GM12864 (cell line): ENCODE results near the gene ZNF862.

ENCODE experiments used
- DNase-seq: peaks from one replicate; pipeline ENCODE4 v3.0.0-alpha.2; 2011; ENCODE audit warnings: low read depth
- H3K4me3 ChIP-seq: 2 replicates; pipeline ENCODE4 v1.5.1; 2011; ENCODE audit warnings: mild to moderate bottlenecking, low read depth, low read length, control low read depth
- TF ChIP-seq, protein P1 (sequence below): IDR thresholded peaks from 2 replicates; pipeline ENCODE4 v1.5.1; 2011; ENCODE audit warnings: low read depth, mild to moderate bottlenecking, moderate library complexity, low read length, control low read depth, inconsistent platforms; ENCODE audit errors: missing control alignments

ZNF862 gene

DNA sequence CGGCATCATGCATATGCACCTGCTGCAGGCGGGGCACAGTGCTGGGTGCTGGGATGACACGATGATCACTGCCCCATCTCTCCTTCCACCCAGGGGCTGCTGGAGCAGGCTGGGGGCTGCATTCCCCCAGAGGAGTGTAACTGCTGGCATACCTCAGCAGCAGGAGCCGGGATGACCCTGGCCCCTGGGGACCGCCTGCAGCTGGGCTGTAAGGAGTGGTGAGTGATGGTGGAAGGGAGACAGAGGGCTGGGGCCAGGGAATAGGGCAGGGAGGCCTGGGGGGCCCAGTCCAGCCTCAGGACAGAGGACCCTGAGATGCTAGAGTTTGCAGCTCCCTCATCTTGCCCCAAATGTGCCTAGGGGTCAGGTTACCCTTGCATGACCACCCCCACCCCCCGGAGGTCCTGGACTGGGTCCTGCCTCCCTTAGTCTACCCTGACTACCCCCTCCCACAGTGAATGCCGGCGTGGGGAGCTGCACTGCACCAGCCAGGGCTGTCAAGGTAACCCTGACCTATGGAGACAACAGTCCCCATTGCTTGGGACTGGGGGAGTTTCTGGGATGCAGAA lies 14.5 kb upstream of the ZNF862 start:
- TF ChIP-seq, protein P1, sequence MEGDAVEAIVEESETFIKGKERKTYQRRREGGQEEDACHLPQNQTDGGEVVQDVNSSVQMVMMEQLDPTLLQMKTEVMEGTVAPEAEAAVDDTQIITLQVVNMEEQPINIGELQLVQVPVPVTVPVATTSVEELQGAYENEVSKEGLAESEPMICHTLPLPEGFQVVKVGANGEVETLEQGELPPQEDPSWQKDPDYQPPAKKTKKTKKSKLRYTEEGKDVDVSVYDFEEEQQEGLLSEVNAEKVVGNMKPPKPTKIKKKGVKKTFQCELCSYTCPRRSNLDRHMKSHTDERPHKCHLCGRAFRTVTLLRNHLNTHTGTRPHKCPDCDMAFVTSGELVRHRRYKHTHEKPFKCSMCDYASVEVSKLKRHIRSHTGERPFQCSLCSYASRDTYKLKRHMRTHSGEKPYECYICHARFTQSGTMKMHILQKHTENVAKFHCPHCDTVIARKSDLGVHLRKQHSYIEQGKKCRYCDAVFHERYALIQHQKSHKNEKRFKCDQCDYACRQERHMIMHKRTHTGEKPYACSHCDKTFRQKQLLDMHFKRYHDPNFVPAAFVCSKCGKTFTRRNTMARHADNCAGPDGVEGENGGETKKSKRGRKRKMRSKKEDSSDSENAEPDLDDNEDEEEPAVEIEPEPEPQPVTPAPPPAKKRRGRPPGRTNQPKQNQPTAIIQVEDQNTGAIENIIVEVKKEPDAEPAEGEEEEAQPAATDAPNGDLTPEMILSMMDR = no peak
- no peak overlapping the region for H3K4me3 ChIP-seq

DNA sequence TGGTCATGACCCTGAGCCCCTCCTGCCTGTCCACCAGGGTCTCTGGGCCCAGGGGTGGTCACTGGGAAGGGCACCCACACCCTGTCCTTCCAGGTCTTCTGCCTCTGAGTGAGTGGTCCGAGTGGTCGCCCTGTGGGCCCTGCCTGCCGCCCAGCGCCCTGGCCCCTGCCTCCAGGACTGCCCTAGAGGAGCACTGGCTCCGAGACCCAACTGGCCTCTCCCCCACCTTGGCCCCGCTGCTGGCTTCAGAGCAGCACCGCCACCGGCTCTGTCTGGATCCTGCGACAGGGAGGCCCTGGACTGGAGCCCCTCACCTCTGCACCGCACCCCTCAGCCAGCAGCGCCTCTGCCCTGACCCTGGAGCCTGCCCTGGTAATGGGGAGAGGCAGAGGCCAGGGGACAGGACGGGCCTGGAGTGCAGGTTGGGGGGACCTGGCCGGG lies 13.9 kb upstream of the ZNF862 start:
- TF ChIP-seq, protein P1 = no peak
- DNase-seq = no peak
- H3K4me3 ChIP-seq = no peak overlapping the region

More for the DNA sequence above, 14.5 kb upstream of the ZNF862 start:
- no peak for DNase-seq

DNA sequence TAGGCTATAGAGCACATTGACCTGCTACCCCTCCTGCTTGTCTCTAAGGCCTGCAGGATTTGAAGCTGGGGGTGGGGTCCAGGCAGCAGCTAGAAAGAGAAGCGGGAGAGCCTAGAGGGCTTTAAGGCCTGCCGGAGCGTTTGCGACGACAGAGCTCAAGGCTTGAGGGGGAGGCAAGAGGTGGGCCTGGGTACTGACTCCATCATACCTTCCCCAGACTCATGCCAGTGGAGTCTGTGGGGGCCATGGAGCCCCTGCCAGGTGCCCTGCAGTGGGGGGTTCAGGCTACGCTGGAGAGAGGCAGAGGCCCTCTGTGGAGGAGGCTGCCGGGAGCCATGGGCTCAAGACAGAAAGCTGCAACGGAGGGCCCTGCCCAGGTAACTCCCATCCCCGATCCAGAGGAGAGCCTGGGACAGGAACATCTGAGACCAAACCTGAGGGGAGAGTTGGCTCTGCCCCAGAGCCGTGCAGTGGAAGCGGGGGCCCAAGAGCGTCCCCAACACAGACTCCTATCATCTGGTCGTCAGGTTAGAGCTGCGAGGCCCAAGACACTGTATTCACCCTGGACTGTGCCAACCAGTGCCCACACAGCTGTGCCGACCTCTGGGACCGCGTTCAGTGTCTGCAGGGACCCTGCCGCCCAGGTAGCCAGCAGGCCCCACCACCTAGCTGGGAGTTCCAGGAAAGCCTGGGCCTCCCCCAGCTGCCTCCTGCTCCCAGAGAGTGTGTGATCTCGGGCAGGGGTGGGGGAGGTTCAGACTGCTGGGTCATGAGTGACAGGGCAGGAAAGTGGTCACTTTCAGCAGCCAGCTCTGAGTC lies 13.2 kb upstream of the ZNF862 start:
- TF ChIP-seq, protein P1 = no peak
- no peak overlapping the region for H3K4me3 ChIP-seq
- DNase-seq = no peak

DNA sequence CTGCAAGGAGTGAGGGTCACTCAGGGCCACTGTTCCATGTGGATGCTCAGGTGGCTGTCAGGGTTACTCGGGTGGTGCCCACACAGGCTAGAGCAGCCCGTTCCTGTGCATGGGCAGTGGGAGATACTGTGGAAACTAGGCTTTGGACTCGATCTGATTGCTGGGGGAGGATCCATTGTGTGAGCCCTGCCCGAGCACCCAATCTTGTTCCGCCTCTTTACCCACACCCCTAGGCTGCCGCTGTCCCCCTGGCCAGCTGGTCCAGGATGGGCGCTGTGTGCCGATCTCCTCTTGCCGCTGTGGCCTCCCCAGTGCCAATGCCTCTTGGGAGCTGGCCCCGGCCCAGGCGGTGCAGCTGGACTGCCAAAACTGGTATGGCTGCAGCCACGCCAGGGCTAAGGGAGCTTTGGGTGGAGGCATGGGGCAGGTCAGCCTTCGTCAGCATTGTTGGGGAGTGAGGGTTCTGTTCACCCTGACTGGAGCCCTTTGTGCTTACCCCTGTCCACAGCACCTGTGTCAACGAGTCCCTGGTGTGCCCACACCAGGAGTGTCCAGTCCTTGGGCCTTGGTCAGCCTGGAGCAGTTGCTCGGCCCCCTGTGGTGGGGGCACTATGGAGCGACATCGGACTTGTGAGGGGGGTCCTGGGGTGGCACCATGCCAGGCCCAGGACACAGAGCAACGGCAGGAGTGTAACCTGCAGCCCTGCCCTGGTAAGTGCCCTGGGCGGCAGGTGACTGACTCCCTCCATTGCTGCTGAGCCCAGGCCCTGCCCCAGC lies 12.4 kb upstream of the ZNF862 start:
- no peak for DNase-seq
- TF ChIP-seq, protein P1 = no peak
- no peak overlapping the region for H3K4me3 ChIP-seq

DNA sequence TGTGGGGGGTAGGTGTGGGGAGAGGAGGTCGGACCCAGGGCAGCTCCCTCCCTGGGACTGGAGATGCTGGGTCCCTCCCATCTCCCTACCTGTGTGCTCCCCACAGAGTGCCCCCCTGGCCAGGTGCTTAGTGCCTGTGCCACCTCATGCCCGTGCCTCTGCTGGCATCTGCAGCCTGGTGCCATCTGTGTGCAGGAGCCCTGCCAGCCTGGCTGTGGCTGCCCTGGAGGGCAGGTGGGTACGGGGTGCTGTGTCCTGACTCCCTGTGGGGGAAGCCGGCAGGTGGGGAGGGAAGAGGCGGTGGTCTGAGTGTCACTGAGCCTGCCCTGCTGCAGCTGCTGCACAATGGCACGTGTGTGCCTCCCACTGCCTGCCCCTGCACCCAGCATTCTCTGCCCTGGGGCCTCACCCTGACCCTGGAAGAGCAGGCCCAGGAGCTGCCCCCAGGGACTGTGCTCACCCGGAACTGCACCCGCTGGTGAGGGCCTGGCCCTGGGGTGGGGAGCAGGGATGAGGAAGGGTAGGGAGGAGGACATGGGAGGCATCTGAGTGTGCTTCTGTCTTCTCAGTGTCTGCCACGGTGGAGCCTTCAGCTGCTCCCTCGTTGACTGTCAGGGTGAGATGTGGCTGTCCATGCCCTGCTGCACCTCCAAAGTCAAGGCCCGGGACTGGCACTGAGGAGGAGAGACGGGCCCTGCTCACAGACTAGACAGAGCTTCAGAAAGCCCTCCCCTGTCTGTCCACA lies 11.7 kb upstream of the ZNF862 start:
- DNase-seq = no peak
- no peak overlapping the region for H3K4me3 ChIP-seq
- TF ChIP-seq, protein P1 = no peak

DNA sequence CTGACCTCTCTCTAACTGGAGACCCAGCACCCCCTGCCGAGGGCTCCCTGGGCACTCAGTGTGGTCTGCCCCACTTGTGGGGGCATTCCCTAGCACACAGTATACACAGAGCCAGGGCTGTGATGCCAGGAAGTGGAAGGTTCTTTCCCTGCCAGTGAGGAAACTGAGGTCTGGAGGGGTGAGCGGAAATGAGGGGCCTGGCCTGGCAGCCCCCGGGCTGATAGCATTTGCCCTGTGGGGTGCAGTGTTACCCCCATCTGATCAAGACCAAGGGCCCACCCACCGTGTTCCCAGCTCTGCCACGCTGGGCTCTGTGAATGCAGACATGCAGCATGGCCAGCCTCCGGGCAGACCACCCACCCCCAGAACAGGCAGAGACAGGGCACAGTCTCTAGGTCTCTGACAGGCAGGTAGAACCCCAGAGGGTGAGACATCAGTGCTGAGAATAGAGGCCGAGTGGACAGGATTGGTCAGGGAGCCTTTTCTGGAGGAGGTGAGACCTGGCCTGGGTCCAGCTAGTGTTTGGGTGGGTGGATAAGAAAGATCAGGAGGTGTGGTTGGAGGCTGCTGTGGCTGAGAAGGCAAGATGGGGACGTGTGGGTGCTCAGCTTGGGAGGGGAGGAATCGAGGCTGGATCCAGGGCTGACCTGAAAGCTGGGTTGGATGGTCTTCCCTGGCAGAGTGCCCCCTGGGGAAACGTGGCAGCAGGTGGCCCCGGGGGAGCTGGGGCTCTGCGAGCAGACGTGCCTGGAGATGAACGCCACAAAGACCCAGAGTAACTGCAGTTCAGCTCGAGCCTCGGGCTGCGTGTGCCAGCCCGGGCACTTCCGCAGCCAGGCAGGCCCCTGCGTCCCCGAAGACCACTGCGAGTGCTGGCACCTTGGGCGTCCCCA lies 10.8 kb upstream of the ZNF862 start:
- H3K4me3 ChIP-seq = no peak overlapping the region
- no peak for DNase-seq
- TF ChIP-seq, protein P1 = no peak
